ENCODE data around the gene CENPS. TPM values are rescaled to one million over a fixed set of nuclear protein-coding genes. Genes with fewer than 3 reads are reported as not detected.

The CENPS gene
- total RNA-seq, 1 donor from 2014 or later: 23.4 TPM

Other genes starting within 250 kb of the CENPS start
- gene KIF1B, start 219.9 kb upstream of the CENPS start, total RNA-seq: 15.8 and 19.0 TPM in 2 replicates
- 131 and 142 TPM in 2 replicates for gene PGD, start 31.4 kb upstream of the CENPS start, total RNA-seq
- 0.36 and 0.37 TPM in 2 replicates for gene CORT, start 19.6 kb downstream of the CENPS start, total RNA-seq
- 54.7 and 60.1 TPM in 2 replicates for gene DFFA, start 42.1 kb downstream of the CENPS start, total RNA-seq
- 22.7 and 23.5 TPM in 2 replicates for gene PEX14, start 44.5 kb downstream of the CENPS start, total RNA-seq